IMR-90 (cell line): Measurements from ENCODE around the gene CAP2. TPM values are rescaled to one million over a fixed set of nuclear protein-coding genes. Genes with fewer than 3 reads are reported as not detected.

Experiments used
- ATAC-seq: fragments of 200-7000 bp; cut with Tn5 transposase; 2 replicates; pipeline ENCODE4 v1.9.1; 2020; ENCODE audit warnings: low read depth, mild to moderate bottlenecking, moderate library complexity
- BruUV-seq: library from RNA; stranded (reverse); fragments of 400-500 nt; replicated peaks from 2 replicates; lab custom pipeline; 2021; lab: Mats Ljungman, UMichigan
- CTCF ChIA-PET: fragments of 300-600 bp; formaldehyde crosslinking; extraction: SDS; loops from one replicate; lab custom pipeline; 2021; ENCODE audit warnings: antibody characterized with exemption; lab: Yijun Ruan, JAX
- POLR2A ChIA-PET: fragments of 300-600 bp; sonication (Branson Sonifier 250); formaldehyde crosslinking; loops from one replicate; lab custom pipeline; 2022; ENCODE audit warnings: antibody characterized with exemption; ENCODE audit not compliant: unreplicated experiment; lab: Charles Lee
- DNase-seq: peaks from one replicate; pipeline ENCODE4 v3.0.0; 2013
- H2AFZ ChIP-seq: replicated peaks from 2 replicates; pipeline ENCODE3; 2013; ENCODE audit warnings: low read length, mild to moderate bottlenecking; ENCODE audit not compliant: poor library complexity
- H2AK5ac ChIP-seq: 2 replicates; pipeline ENCODE4 v1.6.1; 2013; ENCODE audit warnings: low read depth, low read length, inconsistent platforms
- H2AK9ac ChIP-seq: replicated peaks from 2 replicates; pipeline ENCODE3; 2013; ENCODE audit warnings: mild to moderate bottlenecking, low read depth, low read length, moderate library complexity; ENCODE audit not compliant: poor library complexity
- H2BK120ac ChIP-seq: 2 replicates; pipeline ENCODE4 v1.6.1; 2013; ENCODE audit warnings: low read depth, low read length, inconsistent platforms
- H2BK15ac ChIP-seq: 3 replicates; pipeline ENCODE4 v1.6.1; 2013; ENCODE audit warnings: low read depth, low read length, inconsistent platforms
- H2BK20ac ChIP-seq: 2 replicates; pipeline ENCODE4 v1.6.1; 2013; ENCODE audit warnings: low read depth, mild to moderate bottlenecking, inconsistent platforms, low read length, moderate library complexity
- H2BK5ac ChIP-seq: 2 replicates; pipeline ENCODE4 v1.6.1; 2013; ENCODE audit warnings: mild to moderate bottlenecking, low read depth, low read length, inconsistent platforms; ENCODE audit not compliant: poor library complexity, severe bottlenecking
- H3K14ac ChIP-seq: replicated peaks from 2 replicates; pipeline ENCODE4 v1.6.1; 2013; ENCODE audit warnings: low read depth, low read length, inconsistent platforms
- H3K18ac ChIP-seq: 2 replicates; pipeline ENCODE4 v1.6.1; 2013; ENCODE audit warnings: low read depth, low read length, control low read depth
- H3K23ac ChIP-seq: 2 replicates; pipeline ENCODE4 v1.6.1; 2013; ENCODE audit warnings: low read depth, low read length, inconsistent platforms
- H3K27ac ChIP-seq: 2 replicates; pipeline ENCODE4 v1.5.1; 2013; ENCODE audit warnings: mild to moderate bottlenecking, control low read depth, low read length; ENCODE audit not compliant: insufficient read depth
- H3K27me3 ChIP-seq: 2 replicates; pipeline ENCODE4 v1.6.1; 2013; ENCODE audit warnings: low read length; ENCODE audit not compliant: control insufficient read depth, insufficient read depth
- H3K36me3 ChIP-seq: 2 replicates; pipeline ENCODE4 v1.6.1; 2013; ENCODE audit warnings: low read length, mixed read lengths; ENCODE audit not compliant: control insufficient read depth, insufficient read depth
- H3K4ac ChIP-seq: 2 replicates; pipeline ENCODE4 v1.6.1; 2013; ENCODE audit warnings: low read depth, low read length, inconsistent platforms
- H3K4me1 ChIP-seq: 2 replicates; pipeline ENCODE4 v1.6.1; 2013; ENCODE audit warnings: low read length, mixed read lengths; ENCODE audit not compliant: control insufficient read depth, insufficient read depth
- H3K4me2 ChIP-seq: 2 replicates; pipeline ENCODE4 v1.6.1; 2013; ENCODE audit warnings: low read depth, mild to moderate bottlenecking, control low read depth, low read length, moderate library complexity
- H3K4me3 ChIP-seq: 2 replicates; pipeline ENCODE4 v1.5.1; 2013; ENCODE audit warnings: low read depth, mild to moderate bottlenecking, control low read depth, low read length, moderate library complexity; ENCODE audit not compliant: insufficient read depth
- H3K56ac ChIP-seq: 2 replicates; pipeline ENCODE4 v1.6.1; 2013; ENCODE audit warnings: low read length, inconsistent platforms; ENCODE audit not compliant: insufficient read depth; ENCODE audit errors: extremely low read depth
- H3K79me1 ChIP-seq, 2 experiments: 2 replicates each; pipeline ENCODE4 v1.6.1; 2013; ENCODE audit warnings: low read length in 2 of 2, inconsistent platforms in 1 of 2, low read depth in 1 of 2
- H3K9ac ChIP-seq: 2 replicates; pipeline ENCODE4 v1.6.1; 2013; ENCODE audit warnings: low read depth, low read length, control low read depth
- H3K9me1 ChIP-seq: 2 replicates; pipeline ENCODE4 v1.6.1; 2013; ENCODE audit warnings: low read length, inconsistent platforms; ENCODE audit not compliant: insufficient read depth
- H3K9me3 ChIP-seq: 2 replicates; pipeline ENCODE4 v1.6.1; 2013; ENCODE audit warnings: low read length; ENCODE audit not compliant: control insufficient read depth, insufficient read depth
- H4K20me1 ChIP-seq: 2 replicates; pipeline ENCODE4 v1.6.1; 2013; ENCODE audit warnings: low read length, inconsistent platforms; ENCODE audit not compliant: insufficient read depth
- H4K5ac ChIP-seq: 2 replicates; pipeline ENCODE4 v1.6.1; 2013; ENCODE audit warnings: mild to moderate bottlenecking, low read depth, low read length, control low read depth
- H4K8ac ChIP-seq, 2 experiments: 2 replicates each; pipeline ENCODE4 v1.6.1; 2013; ENCODE audit warnings: low read depth in 2 of 2, low read length in 2 of 2, control low read depth in 1 of 2, inconsistent platforms in 1 of 2
- H4K91ac ChIP-seq: 2 replicates; pipeline ENCODE4 v1.6.1; 2013; ENCODE audit warnings: low read depth, low read length, inconsistent platforms; ENCODE audit not compliant: insufficient read depth
- BHLHE40 ChIP-seq: fragments of 150-350 bp; IDR thresholded peaks from 2 replicates; pipeline ENCODE4 v1.6.1; 2016; ENCODE audit warnings: mild to moderate bottlenecking, low read depth, low read length
- CEBPB ChIP-seq: IDR thresholded peaks from 2 replicates; pipeline ENCODE4 v1.6.1; 2012; ENCODE audit warnings: low read depth, low read length, improper control_type of control experiment
- CHD1 ChIP-seq: IDR thresholded peaks from 2 replicates; pipeline ENCODE4 v1.6.1; 2012; ENCODE audit warnings: low read depth, low read length, improper control_type of control experiment
- CTCF ChIP-seq: conservative IDR thresholded peaks from 2 replicates; pipeline ENCODE4 v1.5.1; 2012; ENCODE audit warnings: mild to moderate bottlenecking, low read depth, low read length, improper control_type of control experiment
- ELK1 ChIP-seq: fragments of 150-350 bp; IDR thresholded peaks from 2 replicates; pipeline ENCODE4 v1.6.1; 2016; ENCODE audit warnings: low read depth, mild to moderate bottlenecking, low read length, moderate library complexity, borderline replicate concordance
- FOS ChIP-seq: fragments of 150-350 bp; IDR thresholded peaks from 2 replicates; pipeline ENCODE4 v1.6.1; 2016; ENCODE audit warnings: low read depth, low read length
- MAFK ChIP-seq: IDR thresholded peaks from 2 replicates; pipeline ENCODE4 v1.6.1; 2012; ENCODE audit warnings: low read depth, low read length, improper control_type of control experiment
- MAZ ChIP-seq: IDR thresholded peaks from 2 replicates; pipeline ENCODE4 v1.6.1; 2012; ENCODE audit warnings: low read depth, mild to moderate bottlenecking, low read length, improper control_type of control experiment, moderate library complexity, borderline replicate concordance
- MXI1 ChIP-seq: IDR thresholded peaks from 2 replicates; pipeline ENCODE4 v1.6.1; 2012; ENCODE audit warnings: low read depth, mild to moderate bottlenecking, low read length, moderate library complexity, borderline replicate concordance
- NFE2L2 ChIP-seq: fragments of 150-350 bp; IDR thresholded peaks from 2 replicates; pipeline ENCODE4 v1.6.1; 2016; ENCODE audit warnings: low read depth, mild to moderate bottlenecking, low read length
- POLR2A ChIP-seq: IDR thresholded peaks from 2 replicates; pipeline ENCODE4 v1.6.1; 2012; ENCODE audit warnings: mild to moderate bottlenecking, low read depth, low read length
- RAD21 ChIP-seq: IDR thresholded peaks from 2 replicates; pipeline ENCODE4 v1.6.1; 2012; ENCODE audit warnings: low read length, improper control_type of control experiment
- SMC3 ChIP-seq: fragments of 150-350 bp; IDR thresholded peaks from 2 replicates; pipeline ENCODE4 v1.6.1; 2016; ENCODE audit warnings: low read depth, mild to moderate bottlenecking, antibody characterized with exemption, low read length, moderate library complexity
- USF2 ChIP-seq: fragments of 150-350 bp; IDR thresholded peaks from 2 replicates; pipeline ENCODE4 v1.6.1; 2017; ENCODE audit warnings: mild to moderate bottlenecking, antibody characterized with exemption, low read length, low read depth
- WGBS, 2 experiments: methylation state at CpG; one replicate each; pipeline versions ENCODE4 v1.1.5 to v1.1.7; 2013; ENCODE audit warnings: missing lambda C conversion rate in 2 of 2; ENCODE audit not compliant: insufficient read length in 1 of 2; ENCODE audit errors: extremely low coverage in 2 of 2; 5-methylcytosine and 5-hydroxymethylcytosine counted together
- dilution Hi-C: fragments of 300-500 bp; cut with HindIII; formaldehyde crosslinking; loops from one replicate; pipeline ENCODE4 v1.14.3; 2018; ENCODE audit warnings: low sequenced_read_pairs; ENCODE audit not compliant: unreplicated experiment
- in situ Hi-C: fragments of 300-500 bp; cut with MboI; formaldehyde crosslinking; loops from 3 replicates; pipeline ENCODE4 v1.14.3; 2019; ENCODE audit warnings: low sequenced_read_pairs, inconsistent platforms, mixed read lengths
- intact Hi-C: fragments of 100-400 bp; cut with micrococcal nuclease; formaldehyde crosslinking; loops from 2 replicates; pipeline ENCODE4 v1.10.0; 2022
- polyA plus RNA-seq, 3 experiments: library from polyadenylated mRNA; depleted of rRNA; stranded (reverse); fragments of >200 nt; gene quantifications; 2 replicates each; pipeline ENCODE4 v1.2.3, GENCODE V29; 2012; ENCODE audit warnings: low replicate concordance in 1 of 3
- total RNA-seq: library from RNA; depleted of rRNA; stranded (reverse); fragments of >200 nt; gene quantifications from 2 replicates; pipeline ENCODE4 v1.2.3, GENCODE V29; 2012

CAP2 gene
- total and polyA plus RNA-seq, 2 of the 4 experiments (the other 2 are of a cell fraction), result 14.5 to 27.5 TPM

DNA sequence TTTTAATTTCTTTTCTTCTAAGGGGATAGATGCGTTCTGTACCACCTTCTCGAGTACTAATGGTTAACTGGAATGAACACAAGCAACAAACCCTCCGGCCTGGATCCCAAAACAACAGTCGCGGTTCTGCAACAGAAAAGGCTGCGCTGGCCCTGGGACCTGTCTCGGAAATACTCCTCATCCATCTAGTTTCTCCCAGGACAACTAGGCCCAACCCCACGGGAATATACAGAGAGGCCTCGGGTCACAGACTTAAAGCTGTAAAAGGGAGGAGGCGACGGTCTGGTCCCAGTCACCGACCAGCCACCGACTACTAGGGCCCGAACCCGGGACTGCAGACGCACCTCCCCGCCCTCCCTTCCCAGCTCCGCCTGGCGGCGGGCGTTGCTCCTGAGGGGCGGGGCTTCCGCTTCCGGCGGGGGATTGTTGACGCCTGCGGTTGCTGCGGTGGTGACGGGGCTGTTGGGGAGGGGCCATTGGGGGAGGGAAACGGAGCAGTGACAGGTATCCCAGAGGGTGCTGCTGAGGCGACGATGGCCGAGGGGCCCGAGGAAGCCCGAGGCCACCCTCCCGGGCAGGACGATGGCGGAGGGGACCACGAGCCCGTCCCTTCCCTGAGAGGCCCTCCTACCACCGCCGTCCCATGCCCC is 206.6 kb downstream of the CAP2 start, which contains the start of gene FAM8A1:
Gene FAM8A1 (plus strand): TSS at position 426 of the 650 bp plus-strand sequence. CDS start 108 bp downstream, at position 534.
- Histone ChIP-seq H3K27ac (peak within 1 kb of the TSS; percentile 81), H3K9me1 (no peaks in the 10 kb centered on the region), H3K36me3 (no peaks in the 10 kb centered on the region; the same call in none of the 2 replicates), H3K4me3 (peak within 1 kb of the TSS; percentile 60), H3K4me1 (peaks cover 6% of the 10 kb centered on the region), H3K23ac (peak within 1 kb of the TSS; percentile 58), H2AK5ac (no peak within 1 kb of the TSS), H3K56ac (peak within 1 kb of the TSS; percentile 87; the same call in 1 of the 2 replicates), H4K91ac (peak within 1 kb of the TSS; percentile 93), H2BK5ac (peak within 1 kb of the TSS; percentile 63), H2AFZ (peak within 1 kb of the TSS; percentile 97), H2BK15ac (peak within 1 kb of the TSS; percentile 93; the same call in 2 of the 3 replicates), H3K4ac (peak within 1 kb of the TSS; percentile 53), H4K8ac (peak within 1 kb of the TSS; percentile 86 to 95), H3K79me1 (peaks cover 10 to 13% of the 10 kb centered on the region in 2 experiments; a peak in 3 of 4 replicates), H3K4me2 (peak within 1 kb of the TSS; percentile 86), H4K5ac (peak within 1 kb of the TSS; percentile 98), H2BK20ac (no peak within 1 kb of the TSS), H2AK9ac (peak within 1 kb of the TSS; percentile 86), H4K20me1 (0 out of 2 replicates have a peak, but pooled peaks cover 3% of the 10 kb centered on the region), H3K14ac (peak within 1 kb of the TSS; percentile 71), H3K27me3 (no peaks in the 10 kb centered on the region), H3K9ac (peak within 1 kb of the TSS; percentile 92), H3K18ac (peak within 1 kb of the TSS; percentile 67), H3K9me3 (no peaks in the 10 kb centered on the region), H2BK120ac (peak within 1 kb of the TSS; percentile 23; the same call in 1 of the 2 replicates)
- no TSS peak for BruUV-seq
- ChIA-PET POLR2A (interaction anchor here (0.5 to 0.6 kb wide), 2 partner anchors 12 to 69 kb away, joined by 5 to 7 read pairs; no protein-coding TSS in a partner anchor), CTCF (interaction anchor here (0.6 to 1.1 kb wide), 4 partner anchors 10 to 358 kb away, joined by 3 to 5 read pairs (median 4); no protein-coding TSS in a partner anchor)
- intact Hi-C loops (no loop called here), dilution Hi-C loops (no loop called here), in situ Hi-C loops (no loop called here)
- peak; percentile 80 for DNase-seq
- 7% methylated on average over 14 of the region's 42 CpGs; no CpG with 5 or more reads in 1 of the 2 experiments for WGBS, 2 experiments
- peak; percentile 97 for ATAC-seq
- no peak for TF ChIP-seq BHLHE40
- TF ChIP-seq NFE2L2, result 0 out of 2 replicates have a peak, but pooled peaks have one; percentile 16
- TF ChIP-seq CEBPB, result no peak
- peak; percentile 52 for TF ChIP-seq CTCF
- no peak for TF ChIP-seq RAD21
- TF ChIP-seq CHD1, result no peak
- TF ChIP-seq USF2, result no peak
- no peak for TF ChIP-seq MAFK
- no peak for TF ChIP-seq MXI1
- peak; percentile 26; the same call in 1 of the 2 replicates for TF ChIP-seq ELK1
- TF ChIP-seq FOS, result no peak
- no peak for TF ChIP-seq POLR2A
- no peak for TF ChIP-seq SMC3
- peak; percentile 97 for TF ChIP-seq MAZ
